ENCODE data around the gene ZNF417.
A peak's percentile ranks its signal among the peaks of the same experiment; 100 is the strongest.
"Not testable (repeated sequence)": the region's sequence is repeated elsewhere in the genome, so short reads cannot be mapped to it uniquely, and the experiment has no call there.

ZNF417 gene

GRCh38 chr19:57916168-57916995 lies at the start of gene ZNF417:
Gene ZNF417 (minus strand): TSS chr19:57916592. CDS start chr19:57916411, 181 bp downstream.
- DNase-seq = peak; percentile 88

GRCh38 chr19:57964761-57965160 lies 48.4 kb upstream of the ZNF417 start:
- DNase-seq = no peak

GRCh38 chr19:57961785-57962184 lies 45.4 kb upstream of the ZNF417 start:
- DNase-seq = no peak

- no peak for DNase-seq
Measured at GRCh38 chr19:57954996-57955395, 38.6 kb upstream of the ZNF417 start.

GRCh38 chr19:57949702-57950101 lies 33.3 kb upstream of the ZNF417 start:
- DNase-seq = no peak

GRCh38 chr19:57949296-57949695 lies 32.9 kb upstream of the ZNF417 start:
- no peak for DNase-seq

- peak; percentile 96 for DNase-seq
Measured at GRCh38 chr19:57947419-57948134, 31.2 kb upstream of the ZNF417 start, which contains the start of gene ZNF256. Gene ZNF256 (minus strand): TSS chr19:57947706. CDS start chr19:57947474, 232 bp downstream.

GRCh38 chr19:57947088-57947418 lies 30.7 kb upstream of the ZNF417 start:
- no peak for DNase-seq

GRCh38 chr19:57946316-57946715 lies 29.9 kb upstream of the ZNF417 start:
- no peak for DNase-seq

- DNase-seq = no peak
Measured at GRCh38 chr19:57941593-57941992, 25.2 kb upstream of the ZNF417 start.

GRCh38 chr19:57935731-57936130 lies 19.3 kb upstream of the ZNF417 start:
- DNase-seq = no peak

GRCh38 chr19:57934820-57935665 lies 18.7 kb upstream of the ZNF417 start, which contains the start of gene ZNF418:
Gene ZNF418 (minus strand): TSS chr19:57935402. CDS start chr19:57933822, 1,580 bp downstream.
- DNase-seq = peak; percentile 41

- no peak for DNase-seq
Measured at GRCh38 chr19:57927587-57927986, 11.2 kb upstream of the ZNF417 start.

- DNase-seq = no peak
Measured at GRCh38 chr19:57914531-57914930, 1.9 kb downstream of the ZNF417 start.

GRCh38 chr19:57907394-57907793 lies 9.0 kb downstream of the ZNF417 start:
- DNase-seq = no peak

GRCh38 chr19:57905258-57905657 lies 11.1 kb downstream of the ZNF417 start:
- no peak for DNase-seq

DNA sequence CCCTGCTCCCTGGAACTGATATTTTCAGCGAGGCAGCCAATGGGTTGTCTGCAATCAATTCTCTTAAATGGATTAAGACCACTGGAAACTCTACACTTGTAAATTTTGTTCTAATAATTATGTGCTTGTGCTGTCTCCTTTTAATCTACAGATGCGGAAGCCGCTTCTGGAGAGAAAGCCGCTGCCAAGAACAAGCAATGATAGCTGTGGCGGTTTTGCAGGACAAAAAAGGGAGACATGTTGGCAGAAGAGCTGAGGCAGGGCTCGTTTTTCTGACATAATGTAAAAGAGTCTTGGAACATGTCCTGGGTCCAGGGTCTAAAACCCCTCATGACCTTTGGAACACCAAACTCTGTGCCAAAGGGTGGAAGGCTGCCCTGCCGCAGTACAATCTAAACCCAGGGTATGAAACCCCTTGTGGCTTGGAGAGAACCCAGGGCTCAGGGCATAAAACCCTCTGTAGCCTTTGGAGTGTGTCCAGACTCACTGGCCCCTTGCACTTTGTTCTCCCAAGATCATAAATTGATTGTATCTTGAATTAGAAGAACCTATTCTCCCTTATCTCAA lies 12.7 kb downstream of the ZNF417 start:
- no peak for DNase-seq

- no peak for DNase-seq
Measured at GRCh38 chr19:57900311-57900710, 16.1 kb downstream of the ZNF417 start.

DNA sequence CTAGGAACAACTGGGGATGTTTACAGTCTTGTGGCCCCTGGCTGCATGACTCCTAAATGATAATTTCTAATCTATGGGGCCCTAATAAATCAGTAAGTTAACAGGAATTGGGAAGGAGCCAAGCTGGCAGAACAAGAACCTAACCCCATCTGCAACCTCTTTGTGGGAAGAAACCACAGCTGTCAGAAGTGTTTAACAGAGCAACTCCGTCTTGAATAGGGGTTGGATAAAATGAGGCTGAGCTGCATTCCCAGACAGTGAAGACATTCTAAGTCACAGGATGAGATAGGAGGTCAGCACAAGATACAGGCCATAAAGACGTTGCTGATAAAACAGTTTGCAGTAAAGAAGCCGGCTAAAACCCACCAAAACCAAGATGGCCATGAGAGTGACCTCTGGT lies 25.7 kb downstream of the ZNF417 start:
- not testable (repeated sequence) for DNase-seq

DNA sequence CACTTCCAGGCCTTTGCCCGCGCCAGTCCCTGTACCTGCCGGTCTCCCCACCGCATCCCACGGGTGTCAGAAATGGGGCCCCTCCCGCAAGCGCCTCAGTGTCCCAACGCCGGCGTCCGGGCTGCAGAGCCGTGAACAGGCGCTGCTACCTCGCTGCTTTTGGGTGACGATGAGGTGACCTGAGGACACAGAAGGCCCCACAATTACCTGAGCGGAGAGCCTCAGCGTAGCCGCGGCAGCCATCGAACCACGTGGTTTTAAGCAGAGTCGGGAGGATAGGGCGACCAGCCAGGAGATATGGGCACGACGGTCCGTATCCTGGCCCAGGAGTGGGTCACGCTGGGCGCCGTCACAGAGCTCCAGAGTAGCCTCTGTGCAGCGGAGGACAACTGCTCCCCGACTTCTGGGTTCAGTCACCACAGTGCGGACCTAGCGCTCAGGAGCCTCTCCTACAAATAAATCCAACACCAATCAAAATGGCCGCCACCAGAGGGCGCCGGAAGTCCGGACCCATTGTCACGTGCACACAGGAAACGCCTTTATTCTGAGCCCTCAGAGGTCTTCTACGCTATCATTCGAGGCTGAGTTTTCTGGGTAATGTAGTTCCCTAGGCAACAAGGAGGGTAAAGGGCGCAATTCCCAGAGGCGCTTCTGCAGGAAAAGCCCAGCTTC lies 27.7 kb downstream of the ZNF417 start, which contains the start of gene ZNF814:
Gene ZNF814, minus strand, starts transcription at position 478 of the 672 bp plus-strand sequence. Its CDS starts 235 bp downstream, at position 243.
- peak; percentile 88 for DNase-seq

DNA sequence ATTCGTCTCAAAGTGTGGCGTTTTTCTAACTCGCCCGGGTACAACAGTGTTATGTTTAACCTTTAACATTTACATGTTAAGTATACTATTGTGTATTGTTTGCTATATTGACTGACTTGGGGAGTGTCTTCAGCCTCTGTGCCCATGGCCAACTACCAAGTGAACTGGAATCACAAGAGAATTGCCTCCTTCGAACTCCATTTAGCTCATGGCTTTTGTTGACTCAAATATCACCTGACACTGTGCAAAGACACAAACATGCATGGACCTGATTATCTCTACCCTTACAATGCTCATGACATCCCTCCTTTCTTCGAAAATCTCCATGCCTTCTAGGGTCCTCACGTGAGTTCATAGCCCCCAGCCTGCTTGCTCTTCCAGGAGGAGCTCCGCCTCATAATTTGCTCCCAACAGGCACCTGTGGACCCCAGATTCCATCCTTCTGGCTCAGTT lies 28.3 kb downstream of the ZNF417 start:
- DNase-seq = no peak

All from stimulated activated CD4-positive, alpha-beta T cell treated with anti-CD3 and anti-CD28 coated beads, Interleukin-4, amount 100 ng/mL, for 24 hours (primary cell).